ENCODE results near the gene CC2D1A. TPM values are rescaled to one million over a fixed set of nuclear protein-coding genes. Genes with fewer than 3 reads are reported as not detected.
A peak's percentile ranks its signal among the peaks of the same experiment; 100 is the strongest.
"Not testable (repeated sequence)": the region's sequence is repeated elsewhere in the genome, so short reads cannot be mapped to it uniquely, and the experiment has no call there.

The CC2D1A gene
- polyA plus RNA-seq, 2 donors: 34.0 to 58.9 TPM

GRCh38 chr19:13971868-13972267, 65.9 kb downstream of the CC2D1A start:
- H3K9me3 ChIP-seq (ENCODE audit: control insufficient read depth in 2 of 2, insufficient read depth in 1 of 2, low read depth in 1 of 2, low read length in 1 of 2); H3K27ac ChIP-seq (ENCODE audit: low read depth in 2 of 2, low read length in 1 of 2); H3K4me1 ChIP-seq (ENCODE audit: control insufficient read depth in 2 of 2, insufficient read depth in 2 of 2, low read length in 1 of 2); H3K27me3 ChIP-seq (ENCODE audit: control insufficient read depth in 1 of 2, insufficient read depth in 2 of 2, low read length in 2 of 2); H3K4me3 ChIP-seq (ENCODE audit: low read depth in 1 of 2, low read length in 2 of 2): not testable (repeated sequence)
- peaks cover 5 to 37% of the 10 kb centered on the region in 2 donors for H3K36me3 ChIP-seq (ENCODE audit: control insufficient read depth in 2 of 2, insufficient read depth in 2 of 2, low read length in 1 of 2)
- WGBS, 2 donors: 69 to 82% methylated on average over 15 of the region's 15 CpGs

DNA sequence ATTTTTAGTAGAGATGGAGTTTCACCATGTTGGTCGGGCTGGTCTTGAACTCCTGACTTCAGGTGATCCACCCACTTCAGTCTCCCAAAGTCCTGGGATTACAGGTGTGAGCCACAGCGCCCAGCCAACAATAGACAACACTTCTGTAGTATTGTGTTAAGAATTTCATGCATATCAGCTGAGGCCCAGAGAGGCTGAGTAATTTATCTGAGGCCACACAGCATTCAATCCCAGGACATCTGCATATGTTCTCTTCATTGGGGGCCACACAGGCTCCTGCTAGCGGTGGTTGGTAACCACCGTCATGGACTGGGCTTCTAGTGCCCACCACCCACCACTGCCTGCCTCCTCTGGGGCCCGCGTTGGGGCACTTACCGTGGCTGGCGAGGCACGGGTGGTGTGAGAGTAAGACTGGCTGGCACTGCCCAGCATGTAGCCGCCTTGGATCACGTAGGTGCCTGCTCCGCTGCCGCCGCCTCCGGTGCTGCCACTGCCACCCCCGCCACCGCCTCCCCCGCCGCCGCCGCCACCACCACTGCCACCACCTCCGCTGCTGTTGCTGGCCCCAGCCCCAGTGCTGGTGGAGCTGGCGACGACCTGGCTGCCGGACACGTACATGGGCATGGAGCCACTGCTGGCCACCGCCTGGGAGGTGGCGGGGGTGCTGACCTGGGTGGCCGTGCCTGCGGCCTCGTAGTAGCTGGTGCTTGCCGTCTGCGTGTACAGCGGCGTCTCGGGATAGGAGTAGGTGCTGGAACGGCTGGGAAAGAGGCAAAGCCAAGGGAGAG, 66.6 kb downstream of the CC2D1A start:
- H3K27me3 ChIP-seq (ENCODE audit: control insufficient read depth in 1 of 2, insufficient read depth in 2 of 2, low read length in 2 of 2): no peaks in the 10 kb centered on the region
- no peaks in the 10 kb centered on the region for H3K9me3 ChIP-seq (ENCODE audit: control insufficient read depth in 2 of 2, insufficient read depth in 1 of 2, low read depth in 1 of 2, low read length in 1 of 2)
- peaks cover 5 to 34% of the 10 kb centered on the region in 2 donors for H3K36me3 ChIP-seq (ENCODE audit: control insufficient read depth in 2 of 2, insufficient read depth in 2 of 2, low read length in 1 of 2)
- H3K27ac ChIP-seq (ENCODE audit: low read depth in 2 of 2, low read length in 1 of 2): no peak overlapping the region
- peaks cover 0 to 5% of the 10 kb centered on the region in 2 donors for H3K4me1 ChIP-seq (ENCODE audit: control insufficient read depth in 2 of 2, insufficient read depth in 2 of 2, low read length in 1 of 2)
- WGBS, 2 donors: 92 to 93% methylated on average over 37 of the region's 37 CpGs
- H3K4me3 ChIP-seq (ENCODE audit: low read depth in 1 of 2, low read length in 2 of 2): no peak overlapping the region

- H3K36me3 ChIP-seq (ENCODE audit: control insufficient read depth in 2 of 2, insufficient read depth in 2 of 2, low read length in 1 of 2): peaks cover 5 to 27% of the 10 kb centered on the region in 2 donors
- H3K27me3 ChIP-seq (ENCODE audit: control insufficient read depth in 1 of 2, insufficient read depth in 2 of 2, low read length in 2 of 2); H3K4me3 ChIP-seq (ENCODE audit: low read depth in 1 of 2, low read length in 2 of 2); H3K9me3 ChIP-seq (ENCODE audit: control insufficient read depth in 2 of 2, insufficient read depth in 1 of 2, low read depth in 1 of 2, low read length in 1 of 2); H3K27ac ChIP-seq (ENCODE audit: low read depth in 2 of 2, low read length in 1 of 2); H3K4me1 ChIP-seq (ENCODE audit: control insufficient read depth in 2 of 2, insufficient read depth in 2 of 2, low read length in 1 of 2): not testable (repeated sequence)
- WGBS, 2 donors: 96 to 97% methylated on average over 3 of the region's 3 CpGs
These were observed 67.5 kb downstream of the CC2D1A start for GRCh38 chr19:13973479-13973878.

- peaks cover 0 to 7% of the 10 kb centered on the region in 2 donors for H3K4me1 ChIP-seq (ENCODE audit: control insufficient read depth in 2 of 2, insufficient read depth in 2 of 2, low read length in 1 of 2)
- H3K27me3 ChIP-seq (ENCODE audit: control insufficient read depth in 1 of 2, insufficient read depth in 2 of 2, low read length in 2 of 2): no peaks in the 10 kb centered on the region
- no peaks in the 10 kb centered on the region for H3K9me3 ChIP-seq (ENCODE audit: control insufficient read depth in 2 of 2, insufficient read depth in 1 of 2, low read depth in 1 of 2, low read length in 1 of 2)
- peaks cover 5 to 22% of the 10 kb centered on the region in 2 donors for H3K36me3 ChIP-seq (ENCODE audit: control insufficient read depth in 2 of 2, insufficient read depth in 2 of 2, low read length in 1 of 2)
- 50 to 52% methylated on average over 12 of the region's 12 CpGs for WGBS, 2 donors
- H3K4me3 ChIP-seq (ENCODE audit: low read depth in 1 of 2, low read length in 2 of 2): no peak overlapping the region
- H3K27ac ChIP-seq (ENCODE audit: low read depth in 2 of 2, low read length in 1 of 2): peak overlapping the region in 1 of 2 donors; percentile 26
These were observed 68.1 kb downstream of the CC2D1A start for GRCh38 chr19:13974073-13974472.

GRCh38 chr19:13975870-13976269, 69.9 kb downstream of the CC2D1A start:
- peaks cover 0 to 11% of the 10 kb centered on the region in 2 donors for H3K4me1 ChIP-seq (ENCODE audit: control insufficient read depth in 2 of 2, insufficient read depth in 2 of 2, low read length in 1 of 2)
- no peak overlapping the region for H3K27ac ChIP-seq (ENCODE audit: low read depth in 2 of 2, low read length in 1 of 2)
- 91% methylated on average over 11 of the region's 11 CpGs for WGBS, 2 donors
- peaks cover 0 to 14% of the 10 kb centered on the region in 2 donors for H3K36me3 ChIP-seq (ENCODE audit: control insufficient read depth in 2 of 2, insufficient read depth in 2 of 2, low read length in 1 of 2)
- H3K9me3 ChIP-seq (ENCODE audit: control insufficient read depth in 2 of 2, insufficient read depth in 1 of 2, low read depth in 1 of 2, low read length in 1 of 2): no peaks in the 10 kb centered on the region
- H3K27me3 ChIP-seq (ENCODE audit: control insufficient read depth in 1 of 2, insufficient read depth in 2 of 2, low read length in 2 of 2): no peaks in the 10 kb centered on the region
- no peak overlapping the region for H3K4me3 ChIP-seq (ENCODE audit: low read depth in 1 of 2, low read length in 2 of 2)

- H3K36me3 ChIP-seq (ENCODE audit: control insufficient read depth in 2 of 2, insufficient read depth in 2 of 2, low read length in 1 of 2): peaks cover 0 to 16% of the 10 kb centered on the region in 2 donors
- 88 to 92% methylated on average over 12 of the region's 12 CpGs for WGBS, 2 donors
- no peak overlapping the region for H3K4me3 ChIP-seq (ENCODE audit: low read depth in 1 of 2, low read length in 2 of 2)
- H3K9me3 ChIP-seq (ENCODE audit: control insufficient read depth in 2 of 2, insufficient read depth in 1 of 2, low read depth in 1 of 2, low read length in 1 of 2): no peaks in the 10 kb centered on the region
- H3K4me1 ChIP-seq (ENCODE audit: control insufficient read depth in 2 of 2, insufficient read depth in 2 of 2, low read length in 1 of 2): peaks cover 0 to 11% of the 10 kb centered on the region in 2 donors
- no peaks in the 10 kb centered on the region for H3K27me3 ChIP-seq (ENCODE audit: control insufficient read depth in 1 of 2, insufficient read depth in 2 of 2, low read length in 2 of 2)
- no peak overlapping the region for H3K27ac ChIP-seq (ENCODE audit: low read depth in 2 of 2, low read length in 1 of 2)
These were observed 70.4 kb downstream of the CC2D1A start for GRCh38 chr19:13976446-13976845.

- no peak overlapping the region for H3K4me3 ChIP-seq (ENCODE audit: low read depth in 1 of 2, low read length in 2 of 2)
- H3K9me3 ChIP-seq (ENCODE audit: control insufficient read depth in 2 of 2, insufficient read depth in 1 of 2, low read depth in 1 of 2, low read length in 1 of 2): no peaks in the 10 kb centered on the region
- H3K36me3 ChIP-seq (ENCODE audit: control insufficient read depth in 2 of 2, insufficient read depth in 2 of 2, low read length in 1 of 2): peaks cover 0 to 14% of the 10 kb centered on the region in 2 donors
- H3K4me1 ChIP-seq (ENCODE audit: control insufficient read depth in 2 of 2, insufficient read depth in 2 of 2, low read length in 1 of 2): peaks cover 0 to 11% of the 10 kb centered on the region in 2 donors
- no peaks in the 10 kb centered on the region for H3K27me3 ChIP-seq (ENCODE audit: control insufficient read depth in 1 of 2, insufficient read depth in 2 of 2, low read length in 2 of 2)
- peak overlapping the region in 1 of 2 donors; percentile 7 for H3K27ac ChIP-seq (ENCODE audit: low read depth in 2 of 2, low read length in 1 of 2)
- WGBS, 2 donors: 80 to 81% methylated on average over 12 of the region's 12 CpGs
These were observed 71.8 kb downstream of the CC2D1A start for GRCh38 chr19:13977803-13978202.

DNA sequence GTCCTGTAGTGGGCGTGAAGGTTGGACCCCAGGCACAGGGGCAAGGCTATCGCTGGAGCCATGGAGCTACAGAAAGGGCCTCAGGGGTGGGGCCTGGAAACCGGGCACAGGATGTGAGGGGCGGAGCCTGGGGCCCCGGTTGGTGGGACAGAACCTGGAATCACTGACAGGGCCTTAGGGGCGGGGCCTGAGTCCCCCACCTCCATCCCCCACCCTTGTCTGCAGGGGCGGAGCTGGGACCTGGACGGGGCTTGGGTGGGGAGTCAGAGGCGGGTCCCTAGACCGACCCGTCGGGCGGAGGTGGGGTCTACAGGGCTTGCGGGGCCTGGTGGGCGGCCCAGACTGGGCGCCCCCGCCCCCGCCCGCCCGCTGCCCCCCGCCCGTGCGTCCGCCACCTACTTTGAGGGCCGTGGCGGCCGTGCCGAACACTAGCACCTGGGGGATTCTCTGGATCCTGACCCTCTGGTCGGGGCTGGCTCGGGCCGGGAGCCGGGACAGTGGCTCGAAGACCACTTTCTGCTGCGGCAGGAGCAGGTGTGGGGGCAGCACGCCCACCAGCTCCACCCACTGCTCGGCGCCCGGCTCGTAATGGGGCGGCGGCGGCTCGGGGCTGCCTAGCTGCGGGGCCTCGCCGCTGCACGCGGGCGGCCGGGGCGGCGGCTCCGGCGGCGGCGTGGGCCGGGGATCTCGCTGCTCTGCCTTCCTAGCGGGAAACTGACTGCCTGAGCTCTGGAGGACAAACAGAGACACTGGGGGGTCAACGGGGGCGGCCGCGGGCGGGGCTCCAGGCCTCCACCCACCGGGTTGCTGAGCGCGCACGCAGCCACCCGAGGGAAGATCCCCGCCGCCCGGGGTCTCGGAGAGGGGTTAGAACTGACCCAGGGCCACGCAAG, 72.6 kb downstream of the CC2D1A start:
- peak overlapping the region; percentile 27 to 39 for H3K4me3 ChIP-seq (ENCODE audit: low read depth in 1 of 2, low read length in 2 of 2)
- H3K4me1 ChIP-seq (ENCODE audit: control insufficient read depth in 2 of 2, insufficient read depth in 2 of 2, low read length in 1 of 2): peaks cover 0 to 11% of the 10 kb centered on the region in 2 donors
- H3K27me3 ChIP-seq (ENCODE audit: control insufficient read depth in 1 of 2, insufficient read depth in 2 of 2, low read length in 2 of 2): no peaks in the 10 kb centered on the region
- H3K9me3 ChIP-seq (ENCODE audit: control insufficient read depth in 2 of 2, insufficient read depth in 1 of 2, low read depth in 1 of 2, low read length in 1 of 2): no peaks in the 10 kb centered on the region
- WGBS, 2 donors: 9 to 14% methylated on average over 57 to 74 of the region's 74 CpGs
- peak overlapping the region; percentile 19 to 30 for H3K27ac ChIP-seq (ENCODE audit: low read depth in 2 of 2, low read length in 1 of 2)
- peaks cover 0 to 18% of the 10 kb centered on the region in 2 donors for H3K36me3 ChIP-seq (ENCODE audit: control insufficient read depth in 2 of 2, insufficient read depth in 2 of 2, low read length in 1 of 2)

DNA sequence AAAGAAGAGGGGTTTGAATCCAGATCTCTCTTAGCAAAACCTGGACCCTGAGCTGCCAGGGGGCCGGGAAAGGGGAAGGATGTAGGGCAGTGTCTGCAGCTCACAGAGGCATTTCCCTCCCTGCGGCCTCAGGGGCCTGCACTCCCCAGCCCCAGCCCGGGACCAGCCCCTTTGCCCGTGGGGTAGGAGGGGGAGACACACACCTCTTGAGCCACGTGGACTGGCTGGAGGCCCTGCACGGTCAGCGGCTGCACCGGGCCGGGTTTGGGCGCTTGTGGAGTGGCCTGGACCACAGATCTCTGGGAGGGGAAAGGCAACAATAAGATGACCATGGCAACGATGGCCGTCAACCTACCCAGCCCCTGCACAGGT, 73.2 kb downstream of the CC2D1A start:
- peaks cover 0 to 9% of the 10 kb centered on the region in 2 donors for H3K4me1 ChIP-seq (ENCODE audit: control insufficient read depth in 2 of 2, insufficient read depth in 2 of 2, low read length in 1 of 2)
- peak overlapping the region; percentile 27 to 39 for H3K4me3 ChIP-seq (ENCODE audit: low read depth in 1 of 2, low read length in 2 of 2)
- no peaks in the 10 kb centered on the region for H3K9me3 ChIP-seq (ENCODE audit: control insufficient read depth in 2 of 2, insufficient read depth in 1 of 2, low read depth in 1 of 2, low read length in 1 of 2)
- H3K36me3 ChIP-seq (ENCODE audit: control insufficient read depth in 2 of 2, insufficient read depth in 2 of 2, low read length in 1 of 2): peaks cover 0 to 18% of the 10 kb centered on the region in 2 donors
- peak overlapping the region in 1 of 2 donors; percentile 30 for H3K27ac ChIP-seq (ENCODE audit: low read depth in 2 of 2, low read length in 1 of 2)
- no peaks in the 10 kb centered on the region for H3K27me3 ChIP-seq (ENCODE audit: control insufficient read depth in 1 of 2, insufficient read depth in 2 of 2, low read length in 2 of 2)
- WGBS, 2 donors: 20 to 28% methylated on average over 12 of the region's 12 CpGs

All from esophagus (tissue), 2 donors.